Upper lobe of right lung (tissue), 1 donor: ENCODE data around the gene ERFE. TPM values are rescaled to one million over a fixed set of nuclear protein-coding genes. Genes with fewer than 3 reads are reported as not detected.

Source experiments
- ATAC-seq: fragments of 200-7000 bp; cut with Tn5 transposase; one replicate; pipeline ENCODE4 v1.9.1; 2020; ENCODE audit warnings: mild to moderate bottlenecking, moderate library complexity
- DNase-seq: peaks from one replicate; pipeline ENCODE4 v3.0.0-alpha.2; 2020
- H3K27ac ChIP-seq: fragments of 200-600 bp; one replicate; pipeline ENCODE4 v1.8.0; 2022
- H3K27me3 ChIP-seq: fragments of 200-600 bp; one replicate; pipeline ENCODE4 v1.8.0; 2022; ENCODE audit warnings: mild to moderate bottlenecking
- H3K36me3 ChIP-seq: fragments of 200-600 bp; one replicate; pipeline ENCODE4 v1.8.0; 2022
- H3K4me1 ChIP-seq: fragments of 200-600 bp; one replicate; pipeline ENCODE4 v1.8.0; 2022
- H3K4me3 ChIP-seq: fragments of 200-600 bp; one replicate; pipeline ENCODE4 v1.8.0; 2022; ENCODE audit warnings: mild to moderate bottlenecking
- H3K9me3 ChIP-seq: fragments of 200-600 bp; one replicate; pipeline ENCODE4 v1.8.0; 2022
- CTCF ChIP-seq: fragments of 200-600 bp; IDR thresholded peaks from one replicate; pipeline ENCODE4 v1.8.0; 2022; ENCODE audit warnings: antibody characterized with exemption
- intact Hi-C: fragments of 100-400 bp; cut with DNase I; formaldehyde crosslinking; loops from one replicate; pipeline ENCODE4 v1.11.0; 2022
- total RNA-seq: library from RNA; stranded (reverse); fragmentation: NEBNext Ultra II Directional; extraction: Animal tissue kit (Norgen Biotek cat#: 25700); gene quantifications from one replicate; pipeline ENCODE4 v1.2.1, GENCODE V29; 2021
- donor health status: DM: no; HTN: yes; CAD: no; lungs with severe emphysema.

Gene ERFE
- total RNA-seq, 1 donor from 2014 or later = not detected

GRCh38 chr2:238151205-238151604 lies 7.6 kb upstream of the ERFE start:
- Histone ChIP-seq H3K36me3 (no peaks in the 10 kb centered on the region), H3K27me3 (no peaks in the 10 kb centered on the region), H3K4me1 (no peaks in the 10 kb centered on the region), H3K4me3 (no peak overlapping the region), H3K27ac (no peak overlapping the region), H3K9me3 (no peaks in the 10 kb centered on the region)
- ATAC-seq (no peak), DNase-seq (no peak)
- TF ChIP-seq CTCF = no peak
- intact Hi-C loops = no loop called here

GRCh38 chr2:238151628-238152235 lies 7.0 kb upstream of the ERFE start:
- Histone ChIP-seq H3K36me3 (no peaks in the 10 kb centered on the region), H3K4me3 (no peak overlapping the region), H3K27ac (no peak overlapping the region), H3K27me3 (no peaks in the 10 kb centered on the region), H3K9me3 (no peaks in the 10 kb centered on the region), H3K4me1 (no peaks in the 10 kb centered on the region)
- TF ChIP-seq CTCF = no peak
- ATAC-seq (no peak), DNase-seq (no peak)
- intact Hi-C loops = no loop called here

GRCh38 chr2:238152771-238153688 lies 5.7 kb upstream of the ERFE start:
- H3K4me1 ChIP-seq = no peaks in the 10 kb centered on the region
- intact Hi-C loops = no loop called here
- peak; percentile 15 for TF ChIP-seq CTCF
- no peak overlapping the region for H3K4me3 ChIP-seq
- peaks cover 2% of the 10 kb centered on the region for H3K27me3 ChIP-seq
- no peak for DNase-seq
- no peaks in the 10 kb centered on the region for H3K9me3 ChIP-seq
- ATAC-seq = no peak
- no peaks in the 10 kb centered on the region for H3K36me3 ChIP-seq
- no peak overlapping the region for H3K27ac ChIP-seq

- ATAC-seq (no peak), DNase-seq (no peak)
- no peak for TF ChIP-seq CTCF
- Histone ChIP-seq H3K4me1 (peaks cover 4% of the 10 kb centered on the region), H3K36me3 (no peaks in the 10 kb centered on the region), H3K27ac (no peak overlapping the region), H3K27me3 (peaks cover 13% of the 10 kb centered on the region), H3K4me3 (no peak overlapping the region), H3K9me3 (no peaks in the 10 kb centered on the region)
- intact Hi-C loops = no loop called here
Measured at GRCh38 chr2:238154570-238154969, 4.2 kb upstream of the ERFE start.

- intact Hi-C loops = no loop called here
- Histone ChIP-seq H3K4me1 (peaks cover 5% of the 10 kb centered on the region), H3K27ac (no peak overlapping the region), H3K4me3 (no peak overlapping the region), H3K9me3 (no peaks in the 10 kb centered on the region), H3K36me3 (no peaks in the 10 kb centered on the region), H3K27me3 (peaks cover 18% of the 10 kb centered on the region)
- no peak for TF ChIP-seq CTCF
- DNase-seq = no peak
- no peak for ATAC-seq
Measured at GRCh38 chr2:238155051-238155760, 3.6 kb upstream of the ERFE start.
